Activated T-cell treated with anti-CD3 and anti-CD28 coated beads, Interleukin-2, amount 50 U/mL, for 4 hours (primary cell): ENCODE data around the gene CXCR3. TPM values are rescaled to one million over a fixed set of nuclear protein-coding genes. Genes with fewer than 3 reads are reported as not detected.
"Not testable (repeated sequence)": the region's sequence is repeated elsewhere in the genome, so short reads cannot be mapped to it uniquely, and the experiment has no call there.

Source experiments
- ATAC-seq, 2 donors: fragments of 200-7000 bp; cut with Tn5 transposase; one replicate each; pipeline ENCODE4 v1.10.0; 2021
- DNase-seq: peaks from one replicate; pipeline ENCODE4 v3.0.0-alpha.2; 2020
- H3K27me3 Mint-ChIP-seq: one replicate; pipeline ENCODE4 v1.8.0; 2021; ENCODE audit warnings: low read depth, mixed read lengths
- H3K36me3 Mint-ChIP-seq: one replicate; pipeline ENCODE4 v1.8.0; 2022; ENCODE audit warnings: mixed read lengths; ENCODE audit not compliant: insufficient read depth
- H3K4me1 Mint-ChIP-seq: one replicate; pipeline ENCODE4 v1.8.0; 2021; ENCODE audit warnings: low read depth, mixed read lengths
- H3K4me3 Mint-ChIP-seq: one replicate; pipeline ENCODE4 v1.8.0; 2021; ENCODE audit warnings: mild to moderate bottlenecking, moderate library complexity, mixed read lengths
- H3K9me3 Mint-ChIP-seq: one replicate; pipeline ENCODE4 v1.8.0; 2021; ENCODE audit warnings: mixed read lengths
- total RNA-seq, 3 donors: library from RNA; stranded (reverse); gene quantifications; one replicate each; pipeline ENCODE4 v1.2.1, GENCODE V29; 2021

CXCR3 gene
- 10 to 100 TPM; 44.9 to 64.7 (median 53.1) TPM for total RNA-seq

- DNase-seq (peak; percentile 58), ATAC-seq (peak; percentile 52 to 65)
- peaks cover 79% of the 10 kb centered on the region for H3K4me1 Mint-ChIP-seq
- peaks cover 22% of the 10 kb centered on the region for H3K36me3 Mint-ChIP-seq
- H3K27me3 Mint-ChIP-seq = no peaks in the 10 kb centered on the region
- H3K9me3 Mint-ChIP-seq = no peaks in the 10 kb centered on the region
- peak within 1 kb of the TSS; percentile 84 for H3K4me3 Mint-ChIP-seq
Measured at GRCh38 chrX:71618303-71618721, at the start of gene CXCR3. CXCR3 (minus strand) TSS chrX:71618511; CDS start chrX:71618449, 62 bp downstream.

- no peak for ATAC-seq
- Mint-ChIP-seq H3K4me1 (peaks cover 34% of the 10 kb centered on the region), H3K36me3 (no peaks in the 10 kb centered on the region), H3K27me3 (no peaks in the 10 kb centered on the region), H3K4me3 (no peak within 1 kb of the TSS), H3K9me3 (no peaks in the 10 kb centered on the region)
- DNase-seq = no peak
Measured at GRCh38 chrX:71667328-71668247, 49.3 kb upstream of the CXCR3 start, which contains the start of gene LOC101059915. LOC101059915 (plus strand) TSS chrX:71667546.

GRCh38 chrX:71666240-71667223 lies 48.2 kb upstream of the CXCR3 start:
- Mint-ChIP-seq H3K4me1 (peaks cover 34% of the 10 kb centered on the region), H3K9me3 (no peaks in the 10 kb centered on the region), H3K36me3 (no peaks in the 10 kb centered on the region), H3K27me3 (no peaks in the 10 kb centered on the region), H3K4me3 (no peak overlapping the region)
- ATAC-seq = no peak
- no peak for DNase-seq

GRCh38 chrX:71665747-71666146 lies 47.4 kb upstream of the CXCR3 start:
- no peaks in the 10 kb centered on the region for H3K27me3 Mint-ChIP-seq

GRCh38 chrX:71664889-71665491 lies 46.7 kb upstream of the CXCR3 start:
- no peak overlapping the region for H3K4me3 Mint-ChIP-seq
- no peak for DNase-seq
- no peaks in the 10 kb centered on the region for H3K9me3 Mint-ChIP-seq
- ATAC-seq = no peak
- peaks cover 19% of the 10 kb centered on the region for H3K4me1 Mint-ChIP-seq
- H3K27me3 Mint-ChIP-seq = no peaks in the 10 kb centered on the region
- H3K36me3 Mint-ChIP-seq = no peaks in the 10 kb centered on the region

More at GRCh38 chrX:71665747-71666146, 47.4 kb upstream of the CXCR3 start:
- Mint-ChIP-seq H3K9me3 (no peaks in the 10 kb centered on the region), H3K4me1 (peaks cover 27% of the 10 kb centered on the region), H3K4me3 (no peak overlapping the region), H3K36me3 (no peaks in the 10 kb centered on the region)
- no peak for DNase-seq
- ATAC-seq = no peak

GRCh38 chrX:71664202-71664601 lies 45.9 kb upstream of the CXCR3 start:
- not testable (repeated sequence) for H3K36me3 Mint-ChIP-seq, H3K27me3 Mint-ChIP-seq, ATAC-seq, H3K4me3 Mint-ChIP-seq, DNase-seq, H3K9me3 Mint-ChIP-seq
- peaks cover 19% of the 10 kb centered on the region for H3K4me1 Mint-ChIP-seq

- DNase-seq (peak; percentile 54), ATAC-seq (peak; percentile 52 to 67)
- Mint-ChIP-seq H3K4me3 (peak overlapping the region; percentile 8), H3K4me1 (peaks cover 19% of the 10 kb centered on the region)
- H3K36me3 Mint-ChIP-seq, H3K27me3 Mint-ChIP-seq, H3K9me3 Mint-ChIP-seq: not testable (repeated sequence)
Measured at GRCh38 chrX:71663238-71663637, 44.9 kb upstream of the CXCR3 start.

GRCh38 chrX:71662654-71663053 lies 44.3 kb upstream of the CXCR3 start:
- ATAC-seq = peak; percentile 38 to 42
- not testable (repeated sequence) for H3K27me3 Mint-ChIP-seq, DNase-seq, H3K36me3 Mint-ChIP-seq, H3K9me3 Mint-ChIP-seq
- H3K4me3 Mint-ChIP-seq = peak overlapping the region; percentile 40
- H3K4me1 Mint-ChIP-seq = peaks cover 19% of the 10 kb centered on the region

GRCh38 chrX:71661919-71662318 lies 43.6 kb upstream of the CXCR3 start:
- Mint-ChIP-seq H3K36me3 (no peaks in the 10 kb centered on the region), H3K4me3 (no peak overlapping the region), H3K9me3 (no peaks in the 10 kb centered on the region), H3K4me1 (peaks cover 19% of the 10 kb centered on the region), H3K27me3 (no peaks in the 10 kb centered on the region)
- ATAC-seq (no peak), DNase-seq (no peak)

GRCh38 chrX:71660562-71661416 lies 42.5 kb upstream of the CXCR3 start:
- ATAC-seq = no peak
- DNase-seq = no peak
- Mint-ChIP-seq H3K27me3 (no peaks in the 10 kb centered on the region), H3K4me1 (peaks cover 19% of the 10 kb centered on the region), H3K9me3 (no peaks in the 10 kb centered on the region), H3K4me3 (no peak overlapping the region), H3K36me3 (no peaks in the 10 kb centered on the region)

- no peak for ATAC-seq
- Mint-ChIP-seq H3K27me3 (no peaks in the 10 kb centered on the region), H3K4me3 (no peak overlapping the region), H3K4me1 (peaks cover 19% of the 10 kb centered on the region), H3K9me3 (no peaks in the 10 kb centered on the region), H3K36me3 (no peaks in the 10 kb centered on the region)
- no peak for DNase-seq
Measured at GRCh38 chrX:71659959-71660358, 41.6 kb upstream of the CXCR3 start.

- Mint-ChIP-seq H3K9me3 (no peaks in the 10 kb centered on the region), H3K4me1 (peaks cover 19% of the 10 kb centered on the region), H3K4me3 (no peak overlapping the region), H3K36me3 (no peaks in the 10 kb centered on the region), H3K27me3 (no peaks in the 10 kb centered on the region)
- ATAC-seq = no peak
- no peak for DNase-seq
Measured at GRCh38 chrX:71659342-71659741, 41.0 kb upstream of the CXCR3 start.

- DNase-seq (no peak), ATAC-seq (no peak)
- Mint-ChIP-seq H3K4me3 (no peak overlapping the region), H3K36me3 (no peaks in the 10 kb centered on the region), H3K27me3 (no peaks in the 10 kb centered on the region), H3K9me3 (no peaks in the 10 kb centered on the region), H3K4me1 (peaks cover 2% of the 10 kb centered on the region)
Measured at GRCh38 chrX:71657267-71657666, 39.0 kb upstream of the CXCR3 start.
